Mucosa of descending colon (tissue), 3 donors: Measurements from ENCODE around the gene OPN4. TPM values are rescaled to one million over a fixed set of nuclear protein-coding genes. Genes with fewer than 3 reads are reported as not detected.
A peak's percentile ranks its signal among the peaks of the same experiment; 100 is the strongest.

ENCODE experiments used
- ATAC-seq: fragments of 200-7000 bp; cut with Tn5 transposase; one replicate; pipeline ENCODE4 v1.9.1; 2020; ENCODE audit warnings: mild to moderate bottlenecking, moderate library complexity
- DNase-seq, 3 donors: peaks; one replicate each; pipeline ENCODE4 v3.0.0-alpha.2; 2020
- H3K36me3 ChIP-seq: fragments of 200-600 bp; one replicate; pipeline ENCODE4 v1.8.0; 2021; ENCODE audit warnings: low read depth, mild to moderate bottlenecking
- H3K4me1 ChIP-seq: fragments of 200-600 bp; one replicate; pipeline ENCODE4 v1.8.0; 2021; ENCODE audit warnings: low read depth, mild to moderate bottlenecking
- H3K4me3 ChIP-seq: fragments of 200-600 bp; one replicate; pipeline ENCODE4 v1.8.0; 2021; ENCODE audit warnings: mild to moderate bottlenecking
- H3K9me3 ChIP-seq: fragments of 200-600 bp; one replicate; pipeline ENCODE4 v1.8.0; 2021; ENCODE audit warnings: mild to moderate bottlenecking
- intact Hi-C, 2 donors: fragments of 100-400 bp; cut with DNase I in 1 of 2; cut with micrococcal nuclease in 1 of 2; formaldehyde crosslinking; loops; one replicate each; pipeline versions ENCODE4 v1.11.0 to v1.11.1; 2022; cut with DNase I, micrococcal nuclease
- total RNA-seq, 3 donors: library from RNA; stranded (reverse); fragmentation: NEBNext Ultra II Directional in 2 of 3; extraction: Animal tissue kit (Norgen Biotek cat#: 25700) in 2 of 3; gene quantifications; one replicate each; pipeline versions ENCODE4 v1.2.1 to v1.2.4, GENCODE V29; 2021 to 2023
- TF ChIP-seq, protein P1 (sequence below): fragments of 200-600 bp; IDR thresholded peaks from one replicate; pipeline ENCODE4 v1.8.0; 2022; ENCODE audit warnings: antibody characterized with exemption, mild to moderate bottlenecking
- donor health status: DM: no; HTN: no; CAD: no; lungs with moderate emphysema.
- donor health status: DM: no; HTN: no; CAD: no.
- donor health status: DM: no; HTN: yes; CAD: no.

Gene OPN4
- total RNA-seq, 3 donors from 2014 or later = 0.20 TPM; not detected in 2

DNA sequence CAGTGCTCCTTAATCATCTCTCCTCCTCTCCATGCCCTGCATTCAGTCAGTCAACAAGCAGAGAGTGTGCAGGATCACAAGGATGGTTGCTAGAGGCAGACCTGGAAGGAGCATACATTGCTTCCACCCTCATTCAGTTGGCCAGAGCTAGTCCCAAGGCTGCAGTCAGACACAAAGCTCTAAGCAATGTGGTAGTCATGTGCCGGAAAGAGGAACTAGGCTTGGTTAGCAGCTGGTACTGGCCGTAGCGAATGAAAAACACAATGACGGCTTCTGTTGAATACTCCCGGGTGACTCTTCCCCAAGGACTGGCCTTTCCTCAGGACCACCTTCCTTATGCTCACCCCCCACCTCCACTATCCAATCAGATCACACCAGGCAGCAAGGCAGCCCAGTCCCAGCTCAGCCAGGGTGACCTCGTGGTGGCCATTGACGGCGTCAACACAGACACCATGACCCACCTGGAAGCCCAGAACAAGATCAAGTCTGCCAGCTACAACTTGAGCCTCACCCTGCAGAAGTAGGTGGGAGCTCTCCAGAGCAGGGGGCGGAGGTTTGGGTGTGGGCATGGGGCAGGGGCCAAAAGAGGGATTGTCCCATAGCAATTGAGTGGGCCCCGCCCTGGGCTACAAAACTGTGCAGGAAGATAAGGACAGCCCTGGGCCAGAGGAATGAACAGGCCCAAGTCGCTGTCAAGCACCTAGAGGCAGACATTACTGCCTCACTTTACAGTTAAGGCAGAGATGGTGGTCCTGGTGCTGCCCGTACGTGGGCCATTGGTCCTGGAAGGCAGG lies 24.8 kb downstream of the OPN4 start:
- no peak overlapping the region for H3K4me3 ChIP-seq
- intact Hi-C loops = no loop called here
- H3K9me3 ChIP-seq = no peaks in the 10 kb centered on the region
- no peaks in the 10 kb centered on the region for H3K36me3 ChIP-seq
- H3K4me1 ChIP-seq = peaks cover 7% of the 10 kb centered on the region
- TF ChIP-seq, protein P1, sequence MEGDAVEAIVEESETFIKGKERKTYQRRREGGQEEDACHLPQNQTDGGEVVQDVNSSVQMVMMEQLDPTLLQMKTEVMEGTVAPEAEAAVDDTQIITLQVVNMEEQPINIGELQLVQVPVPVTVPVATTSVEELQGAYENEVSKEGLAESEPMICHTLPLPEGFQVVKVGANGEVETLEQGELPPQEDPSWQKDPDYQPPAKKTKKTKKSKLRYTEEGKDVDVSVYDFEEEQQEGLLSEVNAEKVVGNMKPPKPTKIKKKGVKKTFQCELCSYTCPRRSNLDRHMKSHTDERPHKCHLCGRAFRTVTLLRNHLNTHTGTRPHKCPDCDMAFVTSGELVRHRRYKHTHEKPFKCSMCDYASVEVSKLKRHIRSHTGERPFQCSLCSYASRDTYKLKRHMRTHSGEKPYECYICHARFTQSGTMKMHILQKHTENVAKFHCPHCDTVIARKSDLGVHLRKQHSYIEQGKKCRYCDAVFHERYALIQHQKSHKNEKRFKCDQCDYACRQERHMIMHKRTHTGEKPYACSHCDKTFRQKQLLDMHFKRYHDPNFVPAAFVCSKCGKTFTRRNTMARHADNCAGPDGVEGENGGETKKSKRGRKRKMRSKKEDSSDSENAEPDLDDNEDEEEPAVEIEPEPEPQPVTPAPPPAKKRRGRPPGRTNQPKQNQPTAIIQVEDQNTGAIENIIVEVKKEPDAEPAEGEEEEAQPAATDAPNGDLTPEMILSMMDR = no peak
- ATAC-seq (peak; percentile 35), DNase-seq (peak in 2 of 3 donors; percentile 47 to 56)

DNA sequence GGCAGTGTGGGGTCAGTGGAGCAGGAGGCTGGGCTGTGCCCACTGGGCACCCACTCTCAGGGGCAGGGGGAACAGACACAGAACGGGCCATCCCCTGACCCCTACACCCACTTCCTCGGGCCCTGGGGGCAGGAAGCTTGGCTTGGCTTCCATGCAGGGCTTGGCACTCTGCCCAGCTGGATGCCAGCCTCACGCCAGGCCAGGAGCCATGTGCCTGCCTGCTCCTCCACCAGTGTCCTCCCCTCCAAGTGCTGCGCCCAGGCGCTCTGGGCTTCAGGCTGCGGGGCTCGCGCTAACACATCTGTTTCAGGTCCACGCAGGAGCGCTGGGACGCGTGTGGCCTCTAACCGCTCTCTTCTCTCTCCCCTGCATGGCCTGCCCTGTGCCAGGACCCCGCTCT lies 26.7 kb downstream of the OPN4 start:
- intact Hi-C loops = no loop called here
- TF ChIP-seq, protein P1 = no peak
- ATAC-seq = no peak
- H3K36me3 ChIP-seq = no peaks in the 10 kb centered on the region
- no peak overlapping the region for H3K4me3 ChIP-seq
- DNase-seq = peak in 1 of 3 donors; percentile 49
- H3K9me3 ChIP-seq = no peaks in the 10 kb centered on the region
- peaks cover 7% of the 10 kb centered on the region for H3K4me1 ChIP-seq

DNA sequence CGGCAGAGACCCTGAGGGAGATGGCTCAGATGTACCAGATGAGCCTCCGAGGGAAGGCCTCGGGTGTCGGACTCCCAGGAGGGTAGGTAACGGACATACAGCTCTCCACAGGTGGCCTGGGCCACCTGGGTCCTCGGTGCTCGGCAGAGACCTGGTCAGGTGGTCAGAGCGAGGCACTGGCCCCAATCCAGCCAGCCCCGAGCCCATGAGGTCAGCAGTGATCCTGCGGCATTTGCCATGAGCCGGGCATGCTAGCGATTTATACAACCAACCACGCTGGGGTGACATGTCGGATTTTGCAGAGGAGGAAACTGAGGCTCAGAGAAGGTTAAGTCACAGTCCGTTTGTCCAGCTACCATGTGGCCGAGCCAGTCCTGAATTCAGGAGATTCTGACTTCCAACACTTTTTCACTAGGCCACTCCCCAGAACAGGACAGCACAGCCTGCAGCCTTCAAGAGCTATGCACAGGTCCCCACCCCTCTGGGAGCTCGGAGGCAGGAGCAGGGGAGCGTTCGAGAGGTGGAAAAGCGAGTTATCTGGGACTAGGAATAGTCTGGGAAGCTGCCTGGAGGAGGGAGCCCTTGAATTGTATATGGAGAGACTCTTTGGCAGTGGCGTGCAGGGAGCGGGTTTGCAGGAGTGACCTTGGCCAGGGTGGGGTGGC lies 27.5 kb downstream of the OPN4 start:
- ATAC-seq (no peak), DNase-seq (no peak)
- H3K4me1 ChIP-seq = peaks cover 7% of the 10 kb centered on the region
- TF ChIP-seq, protein P1 = no peak
- H3K36me3 ChIP-seq = no peaks in the 10 kb centered on the region
- intact Hi-C loops = no loop called here
- no peak overlapping the region for H3K4me3 ChIP-seq
- no peaks in the 10 kb centered on the region for H3K9me3 ChIP-seq

DNA sequence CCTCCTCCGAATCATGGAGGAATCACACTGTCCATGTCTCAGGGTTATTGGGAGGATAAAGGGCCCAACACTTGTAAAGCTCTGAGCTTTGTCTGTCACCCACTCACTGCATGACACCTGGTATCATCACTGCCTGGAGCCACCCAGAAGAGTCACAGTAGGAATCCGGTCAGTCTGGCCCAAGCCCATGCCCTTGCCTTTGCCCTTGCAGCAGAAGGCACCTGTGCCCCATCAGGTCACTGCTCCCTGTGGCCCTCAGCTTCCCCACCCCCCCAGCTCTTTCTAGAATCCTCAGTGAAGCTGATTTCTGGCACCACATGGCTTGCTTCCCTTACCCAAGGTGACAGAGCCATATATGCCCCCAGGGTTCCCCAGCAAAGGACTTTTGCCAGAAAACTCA lies 28.3 kb downstream of the OPN4 start:
- no peak for ATAC-seq
- DNase-seq = no peak
- intact Hi-C loops = no loop called here
- TF ChIP-seq, protein P1 = no peak
- Histone ChIP-seq H3K9me3 (no peaks in the 10 kb centered on the region), H3K4me1 (peaks cover 7% of the 10 kb centered on the region), H3K4me3 (no peak overlapping the region), H3K36me3 (no peaks in the 10 kb centered on the region)

DNA sequence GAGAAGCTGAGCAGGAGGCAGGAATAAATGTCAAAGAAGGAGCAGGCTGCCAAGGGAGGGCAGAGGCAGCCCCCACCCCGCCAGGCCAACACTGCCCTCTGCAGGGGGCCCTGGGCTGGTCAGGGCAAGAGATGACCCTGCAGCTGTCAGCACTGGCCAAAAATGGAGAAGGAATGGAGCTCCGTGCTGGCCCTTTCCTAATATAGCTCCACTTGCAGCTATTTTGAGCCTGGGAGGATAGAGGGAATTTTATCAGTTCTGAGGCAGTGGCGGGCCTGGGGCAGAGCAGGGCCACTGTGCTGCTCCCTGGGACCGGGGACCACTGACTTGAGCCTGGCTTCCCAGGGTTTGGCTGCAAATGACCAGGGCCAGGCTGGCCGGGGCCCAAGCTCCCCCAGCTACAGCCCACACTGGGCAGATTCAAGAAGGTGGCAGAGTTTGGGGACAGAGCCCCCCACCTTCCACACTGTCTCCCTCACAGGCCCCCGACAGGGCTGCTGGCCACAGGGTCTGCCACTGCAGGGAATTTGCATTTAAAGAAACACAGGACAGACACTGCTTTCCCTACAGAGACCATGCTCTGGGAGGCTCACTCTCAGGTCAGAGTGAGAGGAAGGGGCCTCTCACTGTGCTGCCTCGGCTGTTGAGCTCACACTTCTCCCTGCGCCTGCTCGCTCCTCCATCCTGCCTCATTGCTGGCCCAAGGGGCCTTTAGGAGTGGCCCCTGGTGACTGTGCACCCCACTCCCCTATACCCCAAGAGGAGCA lies 30.2 kb downstream of the OPN4 start:
- H3K4me1 ChIP-seq = peaks cover 5% of the 10 kb centered on the region
- H3K4me3 ChIP-seq = no peak overlapping the region
- TF ChIP-seq, protein P1 = no peak
- ATAC-seq (no peak), DNase-seq (no peak)
- H3K9me3 ChIP-seq = no peaks in the 10 kb centered on the region
- no peaks in the 10 kb centered on the region for H3K36me3 ChIP-seq
- intact Hi-C loops = loop anchor here in 1 of 2 donors (5.0 kb wide), 1 partner anchor 218 kb away; no protein-coding TSS in a partner anchor
